IMR-90 (cell line): ENCODE data around the gene GPATCH2.

Experiments
- FOS ChIP-seq: fragments of 150-350 bp; IDR thresholded peaks from 2 replicates; pipeline ENCODE4 v1.6.1; 2016; ENCODE audit warnings: low read depth, low read length
- RAD21 ChIP-seq: IDR thresholded peaks from 2 replicates; pipeline ENCODE4 v1.6.1; 2012; ENCODE audit warnings: low read length, improper control_type of control experiment

DNA sequence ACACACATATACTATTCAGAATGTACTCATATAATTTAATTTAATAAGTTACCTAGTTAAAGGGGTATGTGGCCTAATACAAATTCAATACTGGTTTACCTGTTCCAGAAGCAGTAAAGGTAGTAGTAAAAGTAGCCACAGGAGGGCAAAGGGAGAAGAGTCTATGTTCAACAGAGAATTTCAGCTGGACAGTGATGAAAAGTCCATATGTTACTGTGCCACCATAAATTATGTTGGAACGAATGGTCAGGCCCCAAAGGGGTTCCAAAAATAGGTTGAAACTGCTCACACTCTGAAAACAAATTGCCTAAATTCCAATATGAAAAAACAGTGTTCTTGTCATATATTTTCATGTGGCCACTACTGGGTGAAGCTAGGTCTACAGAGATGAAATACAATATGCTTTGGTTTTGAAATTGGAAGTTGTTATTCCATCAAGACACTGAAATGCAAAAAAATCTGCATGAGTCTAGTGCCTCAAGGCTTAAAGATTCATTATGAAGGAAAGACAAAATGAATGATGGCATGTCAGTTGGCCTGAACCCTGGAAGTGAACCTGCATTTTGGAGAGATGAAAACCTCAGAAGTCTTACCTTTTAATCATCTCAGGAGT lies 78.4 kb downstream of the GPATCH2 start:
- TF ChIP-seq FOS, result no peak
- TF ChIP-seq RAD21, result no peak
